ENCODE measurements around the gene SLC6A3.

SLC6A3 gene

GRCh38 chr5:1345876-1346626, 99.2 kb downstream of the SLC6A3 start:
- no peak for DNase-seq

GRCh38 chr5:1344975-1345838, 100.0 kb downstream of the SLC6A3 start, which contains the start of gene CLPTM1L:
Gene CLPTM1L, minus strand, starts transcription at chr5:1345099. Its CDS starts 258 bp downstream, at chr5:1344841.
- peak; percentile 92 for DNase-seq

- DNase-seq, result peak; percentile 9
Measured at GRCh38 chr5:1343931-1344901, 101.0 kb downstream of the SLC6A3 start.

GRCh38 chr5:1343315-1343751, 101.9 kb downstream of the SLC6A3 start:
- no peak for DNase-seq
